Adrenal gland (tissue), 12 donors: ENCODE data around the gene LMBRD2. TPM values are rescaled to one million over a fixed set of nuclear protein-coding genes. Genes with fewer than 3 reads are reported as not detected.
"Not testable (repeated sequence)": the region's sequence is repeated elsewhere in the genome, so short reads cannot be mapped to it uniquely, and the experiment has no call there.

ENCODE experiments used
- DNase-seq, 7 donors: peaks; one replicate each; pipeline ENCODE4 v3.0.0-alpha.2; 2019 to 2020
- H3K27ac ChIP-seq, 5 donors: fragments of 200-600 bp; sonication (generic) in 4 of 5; 1 replicate in 3 of 5; 2 replicates in 2 of 5; pipeline versions ENCODE4 v1.5.1 to v1.8.0; 2016 to 2020; ENCODE audit warnings: mild to moderate bottlenecking in 1 of 5
- H3K27me3 ChIP-seq: fragments of 200-600 bp; 2 replicates; pipeline ENCODE4 v1.8.0; 2021
- H3K36me3 ChIP-seq, 2 donors: fragments of 200-600 bp; replicated peaks in 1 of 2; 1 replicate in 1 of 2; 2 replicates in 1 of 2; pipeline versions ENCODE4 v1.5.1 to v1.8.0; 2018 to 2022
- H3K4me1 ChIP-seq, 2 donors: fragments of 200-600 bp; replicated peaks in 1 of 2; 1 replicate in 1 of 2; 2 replicates in 1 of 2; pipeline versions ENCODE4 v1.5.1 to v1.8.0; 2018 to 2021
- H3K4me3 ChIP-seq, 4 donors: fragments of 200-600 bp; sonication (generic) in 3 of 4; one replicate each; pipeline ENCODE4 v1.5.1; 2016 to 2018
- H3K9me3 ChIP-seq, 3 donors: fragments of 200-600 bp; sonication (generic) in 1 of 3; replicated peaks in 1 of 3; 1 replicate in 2 of 3; 2 replicates in 1 of 3; pipeline versions ENCODE4 v1.5.1 to v1.8.0; 2016 to 2021
- CTCF ChIP-seq, 6 experiments: fragments of 450-650 bp in 4 of 6; fragments of 200-600 bp in 2 of 6; sonication (generic) in 1 of 6; IDR thresholded peaks; 1 replicate in 5 of 6; 2 replicates in 1 of 6; pipeline versions ENCODE4 v1.5.1 to v1.8.0; 2016 to 2021; ENCODE audit warnings: antibody characterized with exemption in 6 of 6, mild to moderate bottlenecking in 2 of 6, moderate library complexity in 1 of 6
- POLR2A ChIP-seq, 2 donors: fragments of 450-650 bp; IDR thresholded peaks; one replicate each; pipeline ENCODE4 v1.6.1; 2017; ENCODE audit warnings: antibody characterized with exemption in 2 of 2, mild to moderate bottlenecking in 2 of 2, moderate library complexity in 1 of 2
- WGBS, 4 donors: extraction: QIAGEN DNeasy Blood & Tissue Kit in 2 of 4; methylation state at CpG; one replicate each; pipeline versions ENCODE4 v1.1.5 to v1.1.7; 2013 to 2017; 5-methylcytosine and 5-hydroxymethylcytosine counted together
- intact Hi-C, 2 donors: fragments of 100-400 bp; cut with DNase I; formaldehyde crosslinking; loops; one replicate each; pipeline versions ENCODE4 v1.14.1 to v1.15.0; 2022 to 2023
- polyA plus RNA-seq, 3 donors: library from polyadenylated mRNA; stranded (reverse); fragments of 200-250 nt in 2 of 3; fragments of 350-450 nt in 1 of 3; fragmentation: Illumina TruSeq in 1 of 3; extraction: RNeasy Lipid Tissue Mini Kit (QIAGEN cat#74804) in 1 of 3; gene quantifications; one replicate each; pipeline ENCODE4 v1.2.3, GENCODE V29; 2013 to 2014
- total RNA-seq, 9 donors: library from RNA; depleted of rRNA in 4 of 9; stranded (reverse); fragments of >200 nt in 4 of 9; fragments of 120-200 nt in 1 of 9; fragmentation: NEBNext Ultra II Directional in 1 of 9; extraction: Animal tissue kit (Norgen Biotek cat#: 25700) in 1 of 9; gene quantifications; one replicate each; pipeline versions ENCODE4 v1.1.0 to v1.2.4, GENCODE V29; 2013 to 2023
- donor health status: healthy with polysubstance abuse.
- donor health status: Bipolar disorder and iron deficiency.
- donor health status: DM: yes; HTN: yes; CAD: no.
- donor health status: DM: no; HTN: no; CAD: no.
- donor health status: DM: no; HTN: no; CAD: no.
- donor health status: DM: yes; HTN: yes; CAD: no.

LMBRD2 gene
- total and polyA plus RNA-seq, 12 donors, result 2.3 to 30.1 (median 15.1) TPM

DNA sequence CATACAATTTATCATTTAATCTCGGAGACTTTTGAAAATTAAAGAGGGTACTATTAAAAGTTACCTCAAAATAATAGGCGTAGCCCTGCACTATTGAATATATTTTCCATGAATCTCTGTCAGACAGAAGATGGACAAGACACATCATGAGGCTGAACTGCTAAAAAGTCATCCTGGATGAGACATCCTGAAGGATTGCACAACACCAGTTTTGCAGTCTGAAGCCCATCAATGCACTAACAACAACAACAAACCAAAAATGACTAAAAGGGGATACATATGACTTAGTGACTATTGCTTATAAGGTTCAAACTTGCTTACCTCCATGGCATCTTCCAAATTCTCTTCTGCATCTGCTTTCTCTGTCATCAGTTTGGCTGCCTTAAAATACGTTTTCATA is 15.7 kb downstream of the LMBRD2 start:
- WGBS, 4 donors, result 94 to 97% (median 95%) methylated on average over 3 of the region's 3 CpGs
- intact Hi-C loops, result no loop called here
- TF ChIP-seq POLR2A (IDR thresholded peaks at IDR 0.05) (no peak), CTCF (IDR thresholded peaks at IDR 0.05) (no peak)
- Histone ChIP-seq H3K36me3 (peaks cover 0 to 7% of the 10 kb centered on the region in 2 donors), H3K9me3 (peaks cover 0 to 5% (median 0%) of the 10 kb centered on the region in 3 donors), H3K27me3 (no peaks in the 10 kb centered on the region), H3K27ac (no peak overlapping the region), H3K4me3 (no peak overlapping the region), H3K4me1 (no peaks in the 10 kb centered on the region)
- DNase-seq, result no peak

DNA sequence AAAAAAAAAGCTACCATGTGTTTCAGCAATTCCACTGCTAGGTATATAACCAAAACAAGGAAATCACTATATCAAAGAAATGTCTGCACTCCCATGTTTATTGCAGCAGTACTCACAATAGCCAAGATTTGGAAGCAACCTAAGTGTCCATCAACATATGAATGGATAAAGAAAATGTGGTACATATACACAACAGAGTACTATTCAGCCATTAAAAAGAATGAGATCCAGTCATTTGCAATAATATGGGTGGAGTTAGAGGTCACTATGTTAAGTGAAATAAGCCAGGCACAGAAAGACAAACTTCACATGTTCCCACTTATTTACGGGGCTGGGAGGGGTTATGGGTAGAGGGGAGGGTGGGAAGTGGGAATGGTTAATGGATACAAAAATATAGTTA is 18.7 kb downstream of the LMBRD2 start:
- H3K4me3 ChIP-seq, H3K27ac ChIP-seq, H3K36me3 ChIP-seq, H3K9me3 ChIP-seq, intact Hi-C loops, H3K4me1 ChIP-seq, DNase-seq, H3K27me3 ChIP-seq: not testable (repeated sequence)
- 85 to 100% (median 98%) methylated on average over 1 of the region's 1 CpG for WGBS, 4 donors

- H3K4me1 ChIP-seq, H3K4me3 ChIP-seq, H3K27ac ChIP-seq, DNase-seq, H3K36me3 ChIP-seq, intact Hi-C loops, H3K27me3 ChIP-seq, H3K9me3 ChIP-seq: not testable (repeated sequence)
- WGBS, 4 donors, result 96 to 100% (median 99%) methylated on average over 3 to 5 of the region's 5 CpGs
These were observed 22.0 kb downstream of the LMBRD2 start for GRCh38 chr5:36129666-36130065.

DNA sequence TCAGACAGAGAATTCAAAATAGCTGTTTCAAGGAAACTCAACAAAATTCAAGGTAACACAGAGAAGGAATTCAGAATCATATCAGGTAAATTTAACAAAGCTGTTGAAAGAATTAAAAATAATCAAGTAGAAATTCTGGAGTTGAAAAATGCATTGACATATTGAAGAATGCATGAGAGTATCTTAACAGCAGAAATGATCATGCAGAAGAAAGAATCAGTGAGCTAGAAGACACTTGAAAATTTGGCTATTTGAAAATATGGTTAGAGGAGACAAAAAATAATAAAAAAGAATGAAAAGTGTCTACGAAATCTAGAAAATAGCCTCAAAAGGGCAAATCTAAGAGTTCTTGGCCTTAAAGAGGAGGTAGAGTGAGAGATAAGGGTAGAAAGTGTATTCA is 22.9 kb downstream of the LMBRD2 start:
- no peak for TF ChIP-seq POLR2A (IDR thresholded peaks at IDR 0.05)
- intact Hi-C loops, result no loop called here
- H3K27me3 ChIP-seq, result no peaks in the 10 kb centered on the region
- WGBS, 4 donors, result 97 to 100% (median 98%) methylated on average over 1 of the region's 1 CpG
- H3K36me3 ChIP-seq, result no peaks in the 10 kb centered on the region
- H3K27ac ChIP-seq, result no peak overlapping the region
- no peaks in the 10 kb centered on the region for H3K4me1 ChIP-seq
- no peak for DNase-seq
- no peaks in the 10 kb centered on the region for H3K9me3 ChIP-seq
- no peak overlapping the region for H3K4me3 ChIP-seq

DNA sequence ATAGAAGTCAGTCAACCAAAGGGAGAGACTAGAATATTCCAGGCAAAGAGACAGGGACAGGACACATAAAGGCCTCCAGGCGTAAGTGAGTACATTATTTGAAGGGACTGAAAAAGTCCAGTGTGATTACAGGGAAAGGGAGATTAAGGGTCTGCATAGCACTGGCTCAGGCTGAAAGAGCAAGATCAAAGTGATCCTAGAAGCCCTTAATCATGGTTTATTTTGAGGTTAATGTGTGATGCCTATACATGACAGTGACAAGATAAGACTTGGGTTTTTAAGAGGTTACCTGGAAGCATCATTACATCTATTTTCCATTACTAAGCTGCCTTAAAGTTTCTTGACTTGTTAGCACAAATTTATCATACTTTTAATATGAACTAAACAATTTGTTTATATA is 25.8 kb downstream of the LMBRD2 start:
- TF ChIP-seq POLR2A (IDR thresholded peaks at IDR 0.05), result no peak
- no peaks in the 10 kb centered on the region for H3K9me3 ChIP-seq
- intact Hi-C loops, result no loop called here
- no peak overlapping the region for H3K27ac ChIP-seq
- WGBS, 4 donors, result 89 to 97% (median 95%) methylated on average over 1 of the region's 1 CpG
- H3K4me1 ChIP-seq, result no peaks in the 10 kb centered on the region
- no peaks in the 10 kb centered on the region for H3K27me3 ChIP-seq
- H3K36me3 ChIP-seq, result peaks cover 0 to 10% of the 10 kb centered on the region in 2 donors
- H3K4me3 ChIP-seq, result no peak overlapping the region
- no peak for DNase-seq

GRCh38 chr5:36111238-36111637 is 40.4 kb downstream of the LMBRD2 start:
- H3K4me3 ChIP-seq, result no peak overlapping the region
- intact Hi-C loops, result no loop called here
- no peak overlapping the region for H3K27ac ChIP-seq
- H3K27me3 ChIP-seq, result no peaks in the 10 kb centered on the region
- no peak for DNase-seq
- no peaks in the 10 kb centered on the region for H3K9me3 ChIP-seq
- H3K4me1 ChIP-seq, result no peaks in the 10 kb centered on the region
- TF ChIP-seq CTCF (IDR thresholded peaks at IDR 0.05) (no peak), POLR2A (IDR thresholded peaks at IDR 0.05) (no peak)
- H3K36me3 ChIP-seq, result peaks cover 0 to 24% of the 10 kb centered on the region in 2 donors
- 94 to 100% (median 96%) methylated on average over 1 of the region's 1 CpG for WGBS, 4 donors
